Fibroblast of skin of abdomen (primary cell): ENCODE data around the gene ANKH.

Experiments
- DNase-seq: peaks from one replicate; pipeline ENCODE4 v3.0.0-alpha.2; 2013

Gene ANKH

DNA sequence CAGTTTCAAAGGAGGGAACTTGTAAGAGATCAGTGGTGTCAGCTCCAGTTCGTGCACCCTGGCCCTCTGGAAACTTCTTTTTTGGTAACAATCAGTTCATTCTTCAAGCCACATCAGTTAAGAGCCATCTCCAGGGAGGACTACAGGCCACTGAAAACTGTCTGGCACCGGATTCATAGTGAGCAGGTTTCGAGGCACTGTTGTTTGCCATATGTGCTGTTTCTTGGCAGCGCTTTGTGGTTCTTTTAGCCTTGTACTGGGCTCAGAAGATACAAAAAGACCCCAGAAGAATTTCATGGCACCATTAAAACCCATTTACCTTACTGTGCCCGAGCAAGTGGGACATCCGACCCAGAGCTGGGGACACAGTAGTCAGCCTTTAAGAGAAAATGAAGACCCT is 138.6 kb downstream of the ANKH start:
- no peak for DNase-seq

DNA sequence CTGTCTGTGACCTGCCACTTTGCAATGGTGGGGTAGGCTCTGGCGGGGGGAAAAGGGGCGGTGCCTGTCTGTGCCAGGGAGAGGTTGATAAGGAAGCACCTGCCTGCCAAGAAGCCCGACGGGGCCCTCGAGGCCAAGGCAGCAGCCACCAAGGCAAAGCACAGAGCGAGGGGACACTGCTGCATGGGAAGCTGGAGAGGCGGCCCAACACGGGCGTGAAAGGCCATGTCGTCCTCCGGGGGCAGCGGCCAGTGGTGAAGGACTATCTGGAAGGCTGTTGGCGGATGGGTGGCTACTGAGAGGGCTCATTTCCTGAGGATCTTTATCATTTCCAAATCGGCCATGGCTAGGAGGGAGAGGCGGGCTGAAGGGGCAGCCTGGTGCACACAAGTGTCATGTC is 140.7 kb downstream of the ANKH start:
- DNase-seq: no peak

DNA sequence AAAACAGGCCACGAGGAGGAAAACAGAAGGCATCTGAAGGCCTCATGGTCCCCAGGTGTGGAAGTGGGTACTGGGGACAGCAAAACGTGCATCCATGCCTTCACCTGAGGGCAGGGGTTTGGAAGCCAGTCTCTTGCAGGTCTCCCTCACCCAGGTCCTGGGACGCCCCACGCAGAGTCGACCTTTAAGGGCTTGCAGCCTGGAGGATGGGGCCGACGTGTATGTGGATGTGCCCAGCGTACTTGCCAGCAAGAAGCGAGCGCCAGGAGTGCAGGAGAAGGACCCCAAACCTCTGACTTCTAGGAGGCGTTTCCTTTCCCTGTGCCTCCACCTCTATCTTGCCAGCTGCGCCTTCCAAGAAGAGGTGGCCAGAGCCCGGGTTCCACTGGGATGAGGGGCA is 141.1 kb downstream of the ANKH start:
- DNase-seq: no peak

DNA sequence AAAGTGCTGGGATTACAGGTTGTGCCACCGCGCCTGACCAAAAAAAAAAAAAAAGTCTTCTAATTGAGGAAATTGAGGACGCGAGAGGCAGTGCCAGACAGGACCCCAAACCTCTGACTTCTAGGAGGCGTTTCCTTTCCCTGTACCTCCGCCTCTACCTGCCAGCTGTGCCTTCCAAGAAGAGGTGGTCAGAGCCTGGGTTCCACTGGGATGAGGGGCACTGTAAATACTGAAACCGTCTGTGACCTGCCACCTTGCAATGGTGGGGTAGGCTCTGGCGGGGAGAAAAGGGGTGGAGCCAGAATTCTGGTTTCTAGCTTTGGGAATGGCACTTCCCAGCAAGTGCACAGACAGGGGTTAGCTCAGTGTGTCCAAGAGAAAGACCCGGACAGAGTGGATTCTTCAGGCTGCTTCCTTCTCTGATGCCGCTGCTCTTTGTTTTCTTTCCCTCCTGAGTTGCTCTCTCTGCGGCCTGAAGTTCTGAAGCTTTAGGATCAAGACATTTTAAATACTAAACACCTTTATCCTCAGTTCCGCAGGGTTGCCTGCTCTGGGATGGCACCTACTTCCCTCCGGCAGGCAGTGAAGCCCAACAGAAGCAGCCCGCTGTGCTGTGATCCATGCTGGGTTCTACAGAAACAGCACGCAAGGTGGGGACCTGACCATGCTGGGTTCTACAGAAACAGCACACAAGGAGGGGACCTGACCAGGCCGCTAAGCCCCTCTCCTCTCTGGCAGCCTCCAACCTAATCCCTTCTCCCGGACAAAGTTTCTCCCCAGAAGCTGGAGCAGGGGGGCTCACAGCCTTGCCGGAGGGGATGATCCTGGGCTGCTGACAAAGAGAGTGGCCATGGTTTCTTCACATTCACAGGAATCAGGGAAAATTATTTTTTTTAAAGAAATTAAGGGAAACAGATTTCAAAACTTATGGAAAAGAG is 141.9 kb downstream of the ANKH start:
- no peak for DNase-seq

GRCh38 chr5:14728459-14728938 is 143.1 kb downstream of the ANKH start:
- DNase-seq: no peak

DNA sequence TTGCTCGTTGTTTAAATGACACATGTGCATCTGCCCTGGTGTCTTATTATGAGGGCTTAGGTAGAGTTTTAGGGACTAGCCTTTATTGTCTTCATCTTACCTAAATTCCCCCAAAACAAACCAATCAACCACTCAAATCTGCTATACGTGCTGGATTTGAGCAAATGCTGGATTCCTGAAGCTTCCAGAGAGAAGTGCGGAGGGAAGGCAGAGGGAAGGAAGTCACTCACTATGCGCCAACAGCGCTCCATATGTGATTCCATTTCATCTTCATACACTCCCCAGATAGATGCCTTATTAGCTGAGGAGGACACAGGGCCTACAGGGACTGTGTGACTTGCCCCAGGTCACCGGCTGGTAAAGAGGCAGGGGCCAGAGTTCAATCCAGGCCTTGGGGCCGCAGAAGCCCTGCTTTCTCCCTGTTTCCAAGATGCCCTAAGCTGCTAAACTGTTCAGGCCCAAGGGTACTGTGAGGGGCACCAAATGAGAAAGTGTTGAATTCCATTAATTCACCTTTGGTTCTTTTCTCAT is 143.6 kb downstream of the ANKH start:
- no peak for DNase-seq

DNA sequence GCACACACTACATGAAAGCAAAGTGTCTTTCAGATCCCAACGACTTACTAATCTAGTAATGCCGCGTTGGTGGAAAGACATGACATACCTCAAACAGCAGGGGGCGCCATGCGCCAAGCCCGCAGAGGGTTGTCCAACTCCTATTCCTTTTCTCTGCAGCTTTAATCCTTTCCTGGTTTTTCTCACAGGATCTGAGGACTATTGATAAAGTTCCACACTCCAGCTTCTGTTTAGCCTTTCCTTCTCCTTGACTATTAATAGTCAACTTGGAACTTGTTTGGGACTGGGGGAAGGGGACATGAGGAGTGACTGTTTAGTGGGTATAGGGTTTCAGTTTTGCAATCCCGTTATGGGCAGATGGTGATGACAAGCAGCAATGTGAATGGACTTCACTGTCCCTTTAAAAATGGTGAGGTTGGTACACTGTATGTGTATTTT is 144.1 kb downstream of the ANKH start:
- peak; percentile 74 for DNase-seq

DNA sequence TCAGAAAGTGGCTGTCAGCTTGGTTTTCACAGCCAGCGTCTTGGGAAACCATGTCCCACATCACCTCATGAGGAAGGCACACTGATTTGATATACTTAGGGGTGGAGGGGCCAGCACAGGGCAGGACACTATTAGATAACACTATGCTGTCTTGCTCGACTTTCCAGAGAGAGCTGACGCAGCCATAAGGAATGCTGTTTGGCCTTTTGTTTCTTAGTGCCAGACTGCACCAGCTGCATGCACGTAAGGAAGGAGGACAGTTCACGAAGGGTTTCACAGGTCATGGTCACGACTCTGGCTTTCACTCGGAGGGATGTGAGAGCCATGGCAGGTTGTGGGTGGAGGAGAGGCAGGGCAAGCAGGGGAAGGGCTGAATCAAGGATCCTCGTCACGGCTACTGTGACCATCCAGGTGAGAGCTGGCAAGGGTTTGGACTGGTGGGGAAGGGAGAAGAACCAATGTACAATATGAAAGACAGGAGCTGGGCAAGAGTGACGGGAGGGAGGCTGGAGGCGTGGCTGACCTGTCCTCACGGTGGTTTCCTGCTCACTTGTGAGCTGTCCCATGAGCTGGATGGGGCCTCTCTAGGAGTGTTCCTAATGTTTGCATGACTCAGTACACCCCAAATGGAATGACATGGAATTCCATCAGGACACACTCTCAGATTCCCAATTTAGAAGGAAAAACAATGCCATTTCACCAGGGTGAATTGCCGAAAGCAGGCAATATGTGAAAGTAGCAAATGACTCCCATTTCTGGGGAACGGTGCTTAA is 145.3 kb downstream of the ANKH start:
- peak; percentile 39 for DNase-seq

DNA sequence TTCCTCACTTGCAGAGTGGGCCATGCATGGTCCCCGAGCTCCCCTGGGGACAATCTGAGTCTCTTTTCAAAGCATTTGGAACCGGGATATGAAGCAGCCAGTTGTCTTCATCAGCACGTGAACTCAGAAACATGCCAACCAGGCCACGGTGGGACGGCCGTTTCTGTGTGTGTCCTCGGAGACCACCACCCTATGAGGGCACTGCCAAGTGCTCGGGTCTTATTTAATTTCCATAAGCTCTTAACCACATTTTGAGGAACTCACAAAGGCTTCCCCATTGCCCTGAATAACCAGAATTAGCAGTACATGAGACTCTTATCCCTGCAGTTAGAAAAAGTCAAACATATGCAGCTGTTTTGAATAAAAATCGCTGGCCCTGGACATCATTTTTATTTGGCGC is 146.9 kb downstream of the ANKH start:
- no peak for DNase-seq

DNA sequence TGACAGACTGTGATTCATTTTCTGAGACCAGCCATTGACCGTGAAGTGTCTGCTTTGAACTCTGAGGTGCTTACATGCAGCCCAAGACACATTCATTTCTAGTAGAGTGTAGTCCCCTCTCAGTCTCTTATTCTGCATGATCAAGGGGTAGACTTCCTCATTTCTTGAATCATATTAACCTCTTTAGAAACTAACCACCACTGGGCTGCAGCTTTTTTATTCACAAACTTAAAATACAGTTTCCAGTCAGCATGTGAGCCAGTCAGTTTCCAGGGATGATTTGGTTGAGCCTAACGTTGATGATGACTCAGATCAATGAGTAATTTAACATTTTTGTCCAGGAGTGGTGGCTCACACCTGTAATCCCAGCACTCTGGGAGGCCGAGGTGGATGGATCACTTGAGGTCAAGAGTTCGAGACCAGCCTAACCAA is 147.9 kb downstream of the ANKH start:
- no peak for DNase-seq

DNA sequence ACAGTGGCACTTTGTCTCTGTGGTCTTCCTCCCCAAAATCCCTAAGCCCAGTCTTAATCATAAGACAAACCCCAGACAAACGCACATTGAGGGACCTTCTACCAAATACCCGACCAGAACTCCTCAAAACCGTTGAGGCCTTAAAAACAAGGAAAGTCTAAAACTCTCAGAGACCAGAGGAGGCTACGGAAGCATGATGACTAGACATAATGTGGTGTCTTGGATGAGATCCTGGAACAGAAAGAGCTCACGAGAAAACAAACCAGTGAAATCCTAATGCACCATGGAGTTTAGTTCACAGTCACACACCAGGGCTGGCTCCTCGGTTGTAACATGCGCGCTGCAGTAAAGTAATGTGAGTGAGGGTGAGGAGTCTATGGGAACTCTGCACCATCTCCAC is 148.7 kb downstream of the ANKH start:
- DNase-seq: no peak

GRCh38 chr5:14721990-14722656 is 149.5 kb downstream of the ANKH start:
- DNase-seq: peak; percentile 17

DNA sequence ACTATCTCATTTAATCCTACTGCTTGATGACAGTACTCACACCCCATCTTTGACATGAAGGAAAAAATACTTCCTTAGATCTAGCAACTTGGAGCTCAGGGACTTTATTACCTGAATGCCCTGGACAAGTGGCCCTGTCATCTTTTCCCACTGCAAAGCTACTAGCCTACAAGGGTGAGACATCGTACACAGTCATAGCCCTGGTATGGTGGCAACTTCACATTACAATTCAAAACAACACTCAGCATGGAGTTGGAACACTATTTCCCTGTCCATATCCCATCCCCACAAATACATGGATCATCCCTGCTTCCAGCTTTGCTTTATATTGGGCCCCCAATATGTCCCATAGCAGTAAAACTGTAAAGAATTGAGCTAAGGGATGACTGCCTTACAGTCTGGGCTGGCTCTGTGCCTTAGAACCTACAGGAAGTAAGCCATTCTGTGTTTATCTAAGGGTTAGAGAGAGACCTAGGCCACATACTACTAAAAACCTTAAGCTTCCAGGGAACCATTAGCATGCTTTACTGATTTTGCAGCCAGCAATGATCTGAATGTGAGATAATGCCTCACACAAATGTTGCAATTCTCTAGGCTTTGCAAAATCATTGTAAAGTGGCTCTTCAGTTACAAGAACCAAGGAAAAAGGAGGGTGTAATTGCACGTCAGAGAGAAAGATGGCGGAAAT is 151.2 kb downstream of the ANKH start:
- peak; percentile 53 for DNase-seq

- DNase-seq: no peak
Measured at GRCh38 chr5:14718778-14719177, 152.8 kb downstream of the ANKH start.

DNA sequence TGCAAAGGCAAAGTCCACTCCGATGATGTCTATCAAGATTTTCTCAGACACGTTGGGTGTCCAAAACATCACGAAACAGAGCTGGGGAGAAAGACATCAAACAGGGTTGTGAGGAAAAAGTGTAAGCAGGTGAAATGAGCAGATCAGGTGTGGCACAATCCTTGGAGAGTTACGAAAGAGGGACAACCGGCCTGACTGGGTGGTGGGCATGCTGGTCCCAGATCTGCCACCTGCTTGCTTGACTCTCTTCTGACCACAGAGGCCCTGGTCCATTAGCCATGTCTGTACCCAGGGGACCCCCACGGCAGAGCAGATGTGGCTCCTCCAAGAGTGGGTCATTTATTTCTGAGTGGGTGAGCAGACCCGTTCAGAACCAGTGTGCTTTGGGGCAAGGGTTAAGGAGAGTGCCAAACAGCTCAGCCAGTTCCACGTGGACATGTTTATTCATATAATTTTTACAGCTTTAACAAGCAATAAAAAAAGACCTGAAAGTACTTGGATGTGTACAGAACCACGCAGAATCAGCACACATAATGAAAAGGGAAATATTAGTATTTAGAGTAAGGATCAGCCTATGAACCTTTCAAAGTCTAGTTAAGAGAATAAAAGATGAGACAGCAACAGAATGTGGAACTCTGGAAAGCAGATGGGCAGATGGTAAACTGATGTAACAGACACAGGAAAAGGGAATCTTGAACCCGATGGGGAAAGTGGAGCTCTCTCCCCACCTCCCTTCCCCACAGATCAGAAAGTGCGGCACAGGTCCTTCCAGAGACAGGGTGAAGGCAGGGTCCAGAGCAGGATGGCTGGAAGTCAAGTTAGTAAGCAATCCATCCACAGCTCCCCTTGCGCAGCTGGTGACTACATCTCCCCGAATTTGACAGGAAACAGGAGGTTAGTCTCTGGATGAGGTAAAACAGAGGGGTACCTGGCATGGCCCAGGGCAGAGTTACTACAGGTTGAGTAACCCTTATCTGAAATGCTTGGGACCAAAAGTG is 154.5 kb downstream of the ANKH start:
- no peak for DNase-seq

DNA sequence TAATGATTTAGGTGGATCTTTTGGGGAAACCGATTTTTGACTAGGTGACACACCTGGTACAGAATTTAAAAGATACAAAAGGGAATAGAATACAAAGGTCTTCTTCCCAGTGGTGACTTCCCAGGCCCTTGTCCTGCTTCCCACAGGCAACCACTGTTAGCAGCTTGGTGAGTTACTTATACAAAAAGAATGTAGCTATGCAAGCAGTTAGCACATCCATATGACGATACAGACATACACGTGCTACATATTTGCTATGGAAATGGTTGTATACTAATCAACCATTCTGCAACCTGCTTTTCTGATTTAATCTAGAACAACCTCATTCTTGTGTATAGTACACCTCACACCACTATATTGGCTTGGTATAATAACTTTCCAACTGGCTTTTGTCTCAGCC is 156.1 kb downstream of the ANKH start:
- peak; percentile 66 for DNase-seq

- DNase-seq: no peak
Measured at GRCh38 chr5:14714706-14715105, 156.9 kb downstream of the ANKH start.

- no peak for DNase-seq
Measured at GRCh38 chr5:14713476-14714390, 157.8 kb downstream of the ANKH start.

GRCh38 chr5:14712666-14713065 is 158.9 kb downstream of the ANKH start:
- DNase-seq: no peak

DNA sequence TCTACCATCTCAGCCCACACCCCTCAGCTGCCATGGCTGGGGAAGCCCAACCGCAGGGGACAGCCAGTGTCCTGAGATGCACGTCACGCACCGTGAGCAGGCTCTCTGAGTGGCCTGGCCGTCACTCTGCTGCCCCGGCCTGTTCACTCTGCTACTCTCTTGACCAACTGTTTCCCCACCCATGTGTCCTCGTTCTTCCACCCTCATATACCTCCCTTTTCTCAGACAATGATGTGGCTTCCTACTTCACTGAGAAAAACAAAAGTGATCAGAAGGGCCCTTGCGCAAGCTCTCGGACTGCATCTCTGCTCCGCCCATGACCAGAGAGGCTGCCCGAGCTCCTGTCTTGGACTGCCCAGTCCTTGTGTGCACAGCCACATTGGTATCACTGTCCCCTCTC is 159.4 kb downstream of the ANKH start:
- DNase-seq: no peak
